ENCODE measurements around the gene NISCH. TPM values are rescaled to one million over a fixed set of nuclear protein-coding genes. Genes with fewer than 3 reads are reported as not detected.

The NISCH gene
- total and polyA plus RNA-seq, 2 donors (not counting 1 experiment from before 2014, with no cell fraction given), result 130 to 169 TPM

- Histone ChIP-seq H3K4me1 (ENCODE audit: control insufficient read depth in 2 of 2, insufficient read depth in 2 of 2, low read length in 2 of 2) (peaks cover 0 to 8% of the 10 kb centered on the region in 2 donors), H3K27me3 (replicated peaks in 1 of 4; ENCODE audit: control extremely low read depth in 1 of 4, control insufficient read depth in 3 of 4, insufficient read depth in 4 of 4, low read length in 3 of 4) (no peaks in the 10 kb centered on the region), H3K79me2 (ENCODE audit: control insufficient read depth, insufficient read depth, low read length) (no peaks in the 10 kb centered on the region), H3K36me3 (replicated peaks in 1 of 2; ENCODE audit: control extremely low read depth in 1 of 2, control insufficient read depth in 1 of 2, extremely low read depth in 1 of 2, insufficient read depth in 2 of 2, low read length in 1 of 2) (no peaks in the 10 kb centered on the region), H3K9me3 (ENCODE audit: control extremely low read depth in 1 of 3, control insufficient read depth in 2 of 3, insufficient read depth in 1 of 3, low read length in 2 of 3) (no peaks in the 10 kb centered on the region), H3K9ac (ENCODE audit: low read length) (no peak overlapping the region), H2AFZ (ENCODE audit: insufficient read depth, low read depth, low read length, poor library complexity, severe bottlenecking) (no peak overlapping the region), H3K27ac (ENCODE audit: low read length in 2 of 2) (no peak overlapping the region), H3K4me2 (replicated peaks; ENCODE audit: low read depth, low read length, poor library complexity, severe bottlenecking) (no peak overlapping the region), H3K4me3 (ENCODE audit: control extremely low read depth in 1 of 5, extremely low read depth in 1 of 5, insufficient read depth in 1 of 5, low read depth in 2 of 5, low read length in 4 of 5) (no peak overlapping the region), H4K20me1 (ENCODE audit: control insufficient read depth, insufficient read depth, low read length, poor library complexity, severe bottlenecking) (no peaks in the 10 kb centered on the region)
- ChIA-PET POLR2A (no interaction called here), CTCF (no interaction called here)
- Mint-ChIP-seq H3K27me3 (no peaks in the 10 kb centered on the region), H3K27ac (no peak overlapping the region), H3K4me3 (no peak overlapping the region), H3K9me3 (ENCODE audit: insufficient read depth) (no peaks in the 10 kb centered on the region), H3K4me1 (peaks cover 3% of the 10 kb centered on the region)
- WGBS (ENCODE audit: insufficient coverage), result 95% methylated on average over 13 of the region's 14 CpGs
- DNase-seq, result no peak
- intact Hi-C loops (cut with micrococcal nuclease), result no loop called here
- no peak for ATAC-seq (ENCODE audit: low read depth)
- no peak for TF ChIP-seq EZH2 (IDR thresholded peaks at IDR 0.05; ENCODE audit: borderline replicate concordance, insufficient read depth, low read depth, low read length, poor library complexity, severe bottlenecking)
- no peak for TF ChIP-seq CTCF (IDR thresholded peaks at IDR 0.05)
Measured at GRCh38 chr3:52440671-52441070, 14.7 kb upstream of the NISCH start.

GRCh38 chr3:52441091-52441771 lies 14.2 kb upstream of the NISCH start:
- CTCF ChIA-PET, result interaction anchor here (1.0 kb wide), 1 partner anchor 12 kb away, joined by 5 read pairs; no protein-coding TSS in a partner anchor
- DNase-seq (no peak), ATAC-seq (ENCODE audit: low read depth) (no peak)
- POLR2A ChIA-PET, result no interaction called here
- Histone ChIP-seq H3K79me2 (ENCODE audit: control insufficient read depth, insufficient read depth, low read length) (no peaks in the 10 kb centered on the region), H3K27ac (ENCODE audit: low read length in 2 of 2) (no peak overlapping the region), H4K20me1 (ENCODE audit: control insufficient read depth, insufficient read depth, low read length, poor library complexity, severe bottlenecking) (no peaks in the 10 kb centered on the region), H3K9ac (ENCODE audit: low read length) (no peak overlapping the region), H3K4me1 (ENCODE audit: control insufficient read depth in 2 of 2, insufficient read depth in 2 of 2, low read length in 2 of 2) (peaks cover 0 to 8% of the 10 kb centered on the region in 2 donors), H3K27me3 (replicated peaks in 1 of 4; ENCODE audit: control extremely low read depth in 1 of 4, control insufficient read depth in 3 of 4, insufficient read depth in 4 of 4, low read length in 3 of 4) (no peaks in the 10 kb centered on the region), H2AFZ (ENCODE audit: insufficient read depth, low read depth, low read length, poor library complexity, severe bottlenecking) (no peak overlapping the region), H3K9me3 (ENCODE audit: control extremely low read depth in 1 of 3, control insufficient read depth in 2 of 3, insufficient read depth in 1 of 3, low read length in 2 of 3) (no peaks in the 10 kb centered on the region), H3K36me3 (replicated peaks in 1 of 2; ENCODE audit: control extremely low read depth in 1 of 2, control insufficient read depth in 1 of 2, extremely low read depth in 1 of 2, insufficient read depth in 2 of 2, low read length in 1 of 2) (no peaks in the 10 kb centered on the region), H3K4me2 (replicated peaks; ENCODE audit: low read depth, low read length, poor library complexity, severe bottlenecking) (no peak overlapping the region), H3K4me3 (ENCODE audit: control extremely low read depth in 1 of 5, extremely low read depth in 1 of 5, insufficient read depth in 1 of 5, low read depth in 2 of 5, low read length in 4 of 5) (no peak overlapping the region)
- no peaks in the 10 kb centered on the region for H3K27me3 Mint-ChIP-seq
- H3K4me3 Mint-ChIP-seq, result no peak overlapping the region
- no peaks in the 10 kb centered on the region for H3K9me3 Mint-ChIP-seq (ENCODE audit: insufficient read depth)
- 94% methylated on average over 17 of the region's 23 CpGs for WGBS (ENCODE audit: insufficient coverage)
- peaks cover 3% of the 10 kb centered on the region for H3K4me1 Mint-ChIP-seq
- TF ChIP-seq CTCF (IDR thresholded peaks at IDR 0.05) (no peak), EZH2 (IDR thresholded peaks at IDR 0.05; ENCODE audit: borderline replicate concordance, insufficient read depth, low read depth, low read length, poor library complexity, severe bottlenecking) (no peak)
- intact Hi-C loops (cut with micrococcal nuclease), result no loop called here
- no peak overlapping the region for H3K27ac Mint-ChIP-seq
